Small intestine (tissue), 7 donors: ENCODE data around the gene STIP1. TPM values are rescaled to one million over a fixed set of nuclear protein-coding genes. Genes with fewer than 3 reads are reported as not detected.

Experiments
- DNase-seq, 2 donors: peaks; one replicate each; pipeline versions ENCODE4 v3.0.0 to v3.0.0-alpha.2; 2013
- FAIRE-seq: peaks from 2 replicates; lab custom pipeline; 2012; peaks lifted over from hg19 to GRCh38; lab: Jason Lieb, UNC
- H3K27ac ChIP-seq, 3 donors: one replicate each; pipeline ENCODE4 v1.5.1; 2013; ENCODE audit warnings: low read length in 2 of 3, mild to moderate bottlenecking in 2 of 3, control low read depth in 1 of 3, inconsistent platforms in 1 of 3, low read depth in 1 of 3, moderate library complexity in 1 of 3
- H3K27me3 ChIP-seq, 3 donors: one replicate each; pipeline ENCODE4 v1.6.1; 2013; ENCODE audit warnings: low read length in 3 of 3, inconsistent platforms in 1 of 3; ENCODE audit not compliant: control insufficient read depth in 3 of 3, insufficient read depth in 3 of 3
- H3K36me3 ChIP-seq, 3 donors: one replicate each; pipeline ENCODE4 v1.6.1; 2013; ENCODE audit warnings: low read length in 3 of 3, inconsistent platforms in 1 of 3, low read depth in 1 of 3, mild to moderate bottlenecking in 1 of 3, moderate library complexity in 1 of 3; ENCODE audit not compliant: control insufficient read depth in 3 of 3, insufficient read depth in 2 of 3
- H3K4me1 ChIP-seq, 3 donors: one replicate each; pipeline ENCODE4 v1.6.1; 2013; ENCODE audit warnings: low read length in 2 of 3, inconsistent platforms in 1 of 3, low read depth in 1 of 3, mild to moderate bottlenecking in 1 of 3, moderate library complexity in 1 of 3; ENCODE audit not compliant: control insufficient read depth in 3 of 3, insufficient read depth in 2 of 3
- H3K4me3 ChIP-seq, 3 donors: one replicate each; pipeline ENCODE4 v1.5.1; 2013; ENCODE audit warnings: low read length in 3 of 3, control low read depth in 1 of 3, inconsistent platforms in 1 of 3, low read depth in 1 of 3, mild to moderate bottlenecking in 1 of 3, moderate library complexity in 1 of 3
- H3K9me3 ChIP-seq, 2 donors: one replicate each; pipeline ENCODE4 v1.6.1; 2013; ENCODE audit warnings: low read depth in 1 of 2, low read length in 1 of 2; ENCODE audit not compliant: control insufficient read depth in 2 of 2, insufficient read depth in 1 of 2
- WGBS, 3 donors: extraction: QIAGEN DNeasy Blood & Tissue Kit; methylation state at CpG; one replicate each; pipeline ENCODE4 v1.1.7; 2013; 5-methylcytosine and 5-hydroxymethylcytosine counted together
- polyA plus RNA-seq, 4 donors: library from polyadenylated mRNA; stranded (reverse) in 3 of 4; unstranded in 1 of 4; fragments of 200-250 nt in 3 of 4; fragments of 120-200 nt in 1 of 4; gene quantifications; one replicate each; pipeline versions ENCODE4 v1.2.1 to v1.2.3, GENCODE V29; 2013
- donor health status: healthy with polysubstance abuse.
- donor health status: control.
- donor health status: control.
- donor health status: Bipolar disorder and iron deficiency.
- donor health status: healthy.

STIP1 gene
- polyA plus RNA-seq, 4 donors: 38.6 to 99.3 (median 58.8) TPM

DNA sequence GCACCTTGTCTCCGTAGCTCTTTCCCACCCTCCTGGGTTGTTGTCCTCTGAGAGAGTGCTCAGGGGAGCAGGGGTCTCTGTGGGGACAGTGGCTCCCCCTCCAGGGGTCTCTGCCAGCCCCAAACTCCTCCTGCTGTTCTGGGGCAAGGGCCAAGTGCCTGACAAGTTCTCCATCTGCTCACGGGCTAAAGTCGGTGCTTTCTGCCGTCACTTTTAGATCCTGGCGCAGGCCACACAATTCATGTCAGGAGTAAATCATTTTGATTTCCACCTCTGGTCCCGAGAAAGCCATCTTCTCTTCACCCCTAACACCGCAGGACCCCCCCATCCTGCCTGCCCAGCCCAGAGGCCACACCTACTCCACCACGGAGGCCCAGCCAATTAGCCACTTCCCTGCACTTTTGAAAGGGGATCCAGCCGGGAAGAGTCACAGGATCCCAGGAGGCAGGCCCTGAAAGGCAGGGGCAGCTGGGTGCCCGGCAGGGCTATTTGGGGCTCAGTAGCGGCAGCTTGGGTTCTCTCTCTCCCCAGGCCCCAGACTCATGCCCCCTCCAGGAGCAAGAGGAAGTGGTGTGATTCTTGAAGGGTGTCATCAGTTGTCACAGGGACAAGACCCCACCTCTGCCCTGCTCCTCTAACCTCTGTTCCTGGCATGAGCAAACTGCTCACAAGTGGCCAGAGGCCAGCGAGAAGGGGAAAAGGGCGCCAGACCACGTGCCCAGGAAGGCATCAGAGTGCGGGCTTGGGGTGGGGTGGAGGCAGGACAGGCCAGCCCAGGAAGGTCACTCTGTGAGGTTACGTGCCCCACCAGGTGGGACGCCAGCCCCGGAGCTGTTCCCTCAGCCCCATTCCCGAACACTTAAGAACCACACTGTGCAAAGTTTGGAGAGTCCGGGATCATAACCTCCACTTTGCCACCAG, 21.3 kb upstream of the STIP1 start:
- Histone ChIP-seq H3K27ac (no peak overlapping the region), H3K27me3 (no peaks in the 10 kb centered on the region), H3K36me3 (peaks cover 0 to 6% (median 0%) of the 10 kb centered on the region in 3 donors), H3K9me3 (peaks cover 0 to 3% of the 10 kb centered on the region in 2 donors), H3K4me1 (peaks cover 0 to 12% (median 0%) of the 10 kb centered on the region in 3 donors), H3K4me3 (peak overlapping the region; percentile 63 to 76 (median 76))
- 32 to 55% (median 41%) methylated on average over 20 of the region's 20 CpGs for WGBS, 3 donors
- peak; percentile 33 to 35 for DNase-seq
- no peak for FAIRE-seq

DNA sequence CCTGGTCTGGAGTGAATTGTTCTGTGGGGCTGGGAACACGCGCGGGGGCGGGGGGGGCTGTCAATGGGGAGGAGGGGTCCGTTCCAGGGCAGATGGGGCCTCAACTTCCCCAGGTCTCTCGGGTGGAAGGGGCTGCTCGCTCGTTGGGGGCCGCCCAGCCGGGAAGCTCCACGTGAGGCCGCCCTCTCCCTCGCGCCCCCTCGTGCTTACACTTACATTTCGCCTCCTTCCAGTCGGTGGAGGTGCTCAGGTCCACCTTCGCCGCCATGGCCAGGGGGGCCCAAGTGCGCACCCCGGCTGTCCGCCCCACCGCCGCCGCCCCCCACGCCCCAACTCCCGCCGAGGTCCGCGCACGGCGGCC, 20.5 kb upstream of the STIP1 start:
- no peak for DNase-seq
- peaks cover 0 to 2% (median 0%) of the 10 kb centered on the region in 3 donors for H3K36me3 ChIP-seq
- 0 to 1% (median 1%) methylated on average over 11 to 32 of the region's 32 CpGs for WGBS, 3 donors
- no peaks in the 10 kb centered on the region for H3K27me3 ChIP-seq
- peak overlapping the region; percentile 63 to 76 (median 76) for H3K4me3 ChIP-seq
- H3K4me1 ChIP-seq: peaks cover 0 to 12% (median 0%) of the 10 kb centered on the region in 3 donors
- H3K27ac ChIP-seq: peak overlapping the region in 1 of 3 donors; percentile 3
- peaks cover 0 to 3% of the 10 kb centered on the region in 2 donors for H3K9me3 ChIP-seq
- FAIRE-seq: no peak

DNA sequence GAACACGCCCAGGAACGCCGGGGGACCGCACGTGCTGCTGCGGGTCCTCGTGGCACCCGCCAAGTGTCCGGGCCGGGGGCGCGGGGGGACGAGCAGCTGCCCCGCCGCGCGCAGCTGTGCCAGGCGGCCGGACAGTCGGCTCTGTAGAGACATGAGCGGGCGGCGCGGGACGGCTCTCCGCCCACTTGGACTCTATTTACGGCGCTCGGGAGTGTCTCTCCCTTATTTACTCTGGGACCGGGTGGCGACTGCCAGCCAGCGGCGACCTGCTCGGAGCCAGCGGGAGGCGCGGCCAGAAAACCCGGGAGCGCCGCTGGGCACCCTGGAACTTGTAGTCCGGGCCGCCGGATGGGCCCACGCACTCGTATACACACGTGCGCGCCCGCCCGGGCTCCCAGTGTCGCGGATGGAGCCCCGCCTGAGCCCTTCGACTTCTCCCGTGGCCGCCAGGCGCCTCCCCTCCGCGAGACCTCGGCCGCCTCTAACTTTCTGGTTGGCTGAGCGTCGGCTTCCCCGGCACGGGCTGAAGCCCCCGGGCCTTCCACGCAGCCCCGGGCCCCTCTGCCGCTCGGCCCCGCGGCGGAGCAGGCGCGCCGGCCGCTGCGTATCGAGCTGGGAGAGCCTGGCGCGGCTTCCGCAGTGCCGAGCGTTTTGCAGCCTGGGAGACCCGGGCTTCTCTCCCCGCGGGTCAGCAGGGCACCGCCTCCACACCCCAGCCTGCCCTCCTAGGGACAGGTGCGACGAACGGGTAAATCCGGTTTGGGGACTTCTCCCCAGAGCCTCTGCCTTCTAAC, 19.9 kb upstream of the STIP1 start, which contains the start of gene MACROD1:
TSS of gene MACROD1 (minus strand) at position 272 of the 794 bp plus-strand sequence. CDS start at position 153, 119 bp downstream.
- 1% methylated on average over 80 to 92 of the region's 92 CpGs for WGBS, 3 donors
- Histone ChIP-seq H3K9me3 (peaks cover 0 to 3% of the 10 kb centered on the region in 2 donors), H3K4me1 (peaks cover 0 to 12% (median 0%) of the 10 kb centered on the region in 3 donors), H3K27ac (peak within 1 kb of the TSS in 2 of 3 donors; percentile 44 to 85), H3K27me3 (no peaks in the 10 kb centered on the region), H3K36me3 (peaks cover 0 to 2% (median 0%) of the 10 kb centered on the region in 3 donors), H3K4me3 (peak within 1 kb of the TSS; percentile 63 to 76 (median 76))
- peak; percentile 90 to 93 for DNase-seq
- FAIRE-seq: no peak

DNA sequence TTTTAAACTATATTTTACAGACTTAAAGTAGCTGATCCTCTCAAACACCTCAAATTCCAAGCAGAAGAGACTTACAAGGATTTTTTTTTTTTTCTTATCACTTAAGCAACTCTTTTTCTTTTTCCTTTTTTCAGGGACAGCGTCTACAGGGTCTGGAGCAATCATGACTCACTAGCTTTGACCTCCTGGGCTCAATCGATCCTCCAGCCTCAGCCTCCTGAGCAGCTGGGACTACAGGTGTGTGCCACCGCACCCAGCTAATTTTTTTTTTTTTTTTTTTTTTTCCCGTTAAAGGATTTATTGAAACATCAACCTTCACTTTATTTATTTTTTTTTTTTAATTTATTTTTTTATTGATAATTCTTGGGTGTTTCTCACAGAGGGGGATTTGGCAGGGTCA, 15.6 kb upstream of the STIP1 start:
- Histone ChIP-seq H3K9me3 (peaks cover 0 to 8% of the 10 kb centered on the region in 2 donors), H3K36me3 (no peaks in the 10 kb centered on the region), H3K4me1 (peaks cover 0 to 6% (median 0%) of the 10 kb centered on the region in 3 donors), H3K27me3 (no peaks in the 10 kb centered on the region), H3K27ac (no peak overlapping the region), H3K4me3 (no peak overlapping the region)
- DNase-seq (no peak), FAIRE-seq (no peak)
- 66 to 90% (median 88%) methylated on average over 4 of the region's 4 CpGs for WGBS, 3 donors

DNA sequence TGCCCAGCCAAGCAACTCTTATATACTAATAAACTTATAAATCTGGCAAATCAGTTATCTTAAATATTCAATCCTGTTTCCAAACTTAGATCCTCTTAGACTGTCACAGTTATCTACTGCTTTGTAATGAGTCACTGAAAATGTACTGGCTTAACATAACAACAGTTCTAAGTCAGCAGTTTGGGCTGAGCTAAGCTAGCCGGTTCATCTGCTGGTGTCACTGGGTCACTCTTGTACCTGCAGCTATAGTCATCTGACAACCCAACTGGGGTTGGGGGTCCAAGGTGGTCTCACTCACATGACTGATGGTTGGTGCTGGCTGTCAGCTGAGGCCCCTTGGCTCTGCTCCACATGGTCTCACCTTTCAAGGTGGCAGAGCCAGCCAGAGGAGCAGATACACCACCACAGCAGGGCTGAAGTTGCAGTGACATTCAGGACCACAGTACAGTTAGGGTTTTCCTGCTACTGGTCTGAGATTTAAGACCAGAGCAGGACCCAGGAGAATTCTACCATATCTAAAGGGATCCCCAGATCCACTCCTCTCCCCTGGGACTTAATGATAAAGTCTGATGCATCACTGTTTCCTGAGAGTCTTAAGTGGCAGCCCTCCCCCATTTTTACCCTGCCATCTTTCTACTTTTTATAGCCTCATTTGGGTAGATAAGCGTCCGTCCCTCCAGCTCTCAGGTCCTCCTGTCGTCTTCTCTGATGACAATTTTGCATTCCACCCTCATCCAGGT, 12.2 kb upstream of the STIP1 start:
- FAIRE-seq: no peak
- Histone ChIP-seq H3K36me3 (peaks cover 0 to 2% (median 0%) of the 10 kb centered on the region in 3 donors), H3K27ac (no peak overlapping the region), H3K9me3 (peaks cover 0 to 8% of the 10 kb centered on the region in 2 donors), H3K27me3 (no peaks in the 10 kb centered on the region), H3K4me1 (no peaks in the 10 kb centered on the region), H3K4me3 (no peak overlapping the region)
- 85 to 87% (median 87%) methylated on average over 4 of the region's 4 CpGs for WGBS, 3 donors
- no peak for DNase-seq

DNA sequence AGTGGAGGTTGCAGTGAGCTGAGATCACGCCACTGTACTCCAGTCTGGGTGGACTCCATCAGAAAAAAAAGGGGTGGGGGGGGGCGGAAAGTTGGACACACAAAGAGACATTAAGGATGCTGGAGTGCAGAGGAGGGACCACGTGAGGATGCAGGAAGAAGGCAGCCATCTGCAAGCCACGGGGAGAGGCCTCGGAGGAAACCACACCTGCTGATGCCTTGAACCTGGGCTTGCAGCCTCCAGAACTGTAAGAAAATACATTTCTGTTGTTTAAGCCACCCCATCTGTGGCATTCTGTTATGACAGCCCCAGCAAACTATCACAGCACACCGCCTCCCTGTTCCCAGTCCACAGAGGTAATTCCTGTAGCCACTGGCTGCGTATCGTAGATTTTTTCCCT, 9.2 kb upstream of the STIP1 start:
- FAIRE-seq (no peak), DNase-seq (no peak)
- Histone ChIP-seq H3K4me1 (peaks cover 0 to 12% (median 0%) of the 10 kb centered on the region in 3 donors), H3K36me3 (peaks cover 0 to 4% (median 0%) of the 10 kb centered on the region in 3 donors), H3K27ac (no peak overlapping the region), H3K27me3 (no peaks in the 10 kb centered on the region), H3K4me3 (no peak overlapping the region), H3K9me3 (peaks cover 0 to 8% of the 10 kb centered on the region in 2 donors)
- 79 to 87% (median 82%) methylated on average over 8 of the region's 8 CpGs for WGBS, 3 donors

DNA sequence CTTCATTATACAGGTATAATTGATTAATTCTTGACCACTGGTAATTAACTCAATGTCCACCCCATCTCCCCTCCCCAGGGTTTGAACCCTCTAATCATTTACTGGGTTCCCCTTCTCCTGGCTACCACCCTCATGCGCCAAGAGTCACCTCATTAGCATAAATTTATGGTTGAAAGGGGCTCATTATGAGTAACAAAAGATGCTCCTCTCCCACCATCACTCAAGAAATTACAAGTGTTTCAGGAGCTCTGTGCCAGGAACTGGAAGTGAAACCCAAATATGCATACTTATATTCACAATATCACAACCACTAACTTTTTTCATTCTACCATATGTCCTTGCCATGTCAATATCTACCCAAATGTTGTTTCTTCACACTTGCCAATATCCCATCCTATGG, 7.8 kb upstream of the STIP1 start:
- peaks cover 0 to 8% of the 10 kb centered on the region in 2 donors for H3K9me3 ChIP-seq
- DNase-seq (no peak), FAIRE-seq (no peak)
- no peak overlapping the region for H3K4me3 ChIP-seq
- no peak overlapping the region for H3K27ac ChIP-seq
- H3K4me1 ChIP-seq: peaks cover 0 to 15% (median 0%) of the 10 kb centered on the region in 3 donors
- no peaks in the 10 kb centered on the region for H3K27me3 ChIP-seq
- WGBS, 3 donors: 73 to 92% (median 78%) methylated on average over 1 of the region's 1 CpG
- H3K36me3 ChIP-seq: peaks cover 0 to 4% (median 0%) of the 10 kb centered on the region in 3 donors
